Neutrophil (primary cell): Measurements from ENCODE around the gene STX16.

Experiments used
- H3K27ac ChIP-seq: fragments of 200-600 bp; sonication (generic); 2 replicates; pipeline ENCODE4 v1.5.1; 2016; ENCODE audit warnings: mild to moderate bottlenecking, moderate library complexity
- H3K27me3 ChIP-seq: fragments of 200-600 bp; sonication (generic); 2 replicates; pipeline ENCODE4 v1.6.0; 2016; ENCODE audit warnings: mild to moderate bottlenecking
- H3K36me3 ChIP-seq: fragments of 200-600 bp; sonication (generic); 2 replicates; pipeline ENCODE4 v1.5.1; 2017
- H3K4me1 ChIP-seq, 2 experiments: fragments of 200-600 bp in 1 of 2; sonication (generic) in 1 of 2; 1 replicate in 1 of 2; 2 replicates in 1 of 2; pipeline versions ENCODE4 v1.5.1 to v1.6.1; 2013 to 2016; ENCODE audit warnings: low read depth in 1 of 2, low read length in 1 of 2, mild to moderate bottlenecking in 1 of 2, moderate library complexity in 1 of 2; ENCODE audit not compliant: control insufficient read depth in 1 of 2, insufficient read depth in 1 of 2
- H3K4me3 ChIP-seq, 2 experiments: fragments of 200-600 bp in 1 of 2; sonication (generic) in 1 of 2; 1 replicate in 1 of 2; 2 replicates in 1 of 2; pipeline ENCODE4 v1.5.1; 2013 to 2016; ENCODE audit warnings: low read depth in 1 of 2, low read length in 1 of 2, mild to moderate bottlenecking in 1 of 2, moderate library complexity in 1 of 2
- H3K9me3 ChIP-seq: fragments of 200-600 bp; sonication (generic); 2 replicates; pipeline ENCODE4 v1.5.1; 2016
- CTCF ChIP-seq: fragments of 200-600 bp; sonication (generic); IDR thresholded peaks from 2 replicates; pipeline ENCODE4 v1.5.1; 2016; ENCODE audit warnings: antibody characterized with exemption

The STX16 gene

GRCh38 chr20:58697867-58698703 lies 47.0 kb downstream of the STX16 start:
- H3K27me3 ChIP-seq: no peaks in the 10 kb centered on the region
- H3K4me3 ChIP-seq: no peak overlapping the region
- peaks cover 96% of the 10 kb centered on the region for H3K36me3 ChIP-seq
- peaks cover 18 to 19% of the 10 kb centered on the region in 2 experiments for H3K4me1 ChIP-seq
- H3K9me3 ChIP-seq: no peaks in the 10 kb centered on the region
- no peak overlapping the region for H3K27ac ChIP-seq
- no peak for TF ChIP-seq CTCF

- H3K27ac ChIP-seq: no peak overlapping the region
- H3K4me3 ChIP-seq: no peak overlapping the region
- TF ChIP-seq CTCF: no peak
- H3K27me3 ChIP-seq: no peaks in the 10 kb centered on the region
- peaks cover 9 to 10% of the 10 kb centered on the region in 2 experiments for H3K4me1 ChIP-seq
- H3K9me3 ChIP-seq: no peaks in the 10 kb centered on the region
- peaks cover 100% of the 10 kb centered on the region for H3K36me3 ChIP-seq
Observed at GRCh38 chr20:58698741-58699622, 47.9 kb downstream of the STX16 start.

- Histone ChIP-seq H3K9me3 (no peaks in the 10 kb centered on the region), H3K4me1 (peaks cover 2 to 3% of the 10 kb centered on the region in 2 experiments), H3K4me3 (no peak overlapping the region), H3K27me3 (no peaks in the 10 kb centered on the region), H3K36me3 (peaks cover 100% of the 10 kb centered on the region), H3K27ac (no peak overlapping the region)
- no peak for TF ChIP-seq CTCF
Observed at GRCh38 chr20:58699623-58700107, 48.6 kb downstream of the STX16 start.

GRCh38 chr20:58700121-58700821 lies 49.2 kb downstream of the STX16 start:
- Histone ChIP-seq H3K27me3 (no peaks in the 10 kb centered on the region), H3K4me3 (no peak overlapping the region), H3K36me3 (peaks cover 98% of the 10 kb centered on the region), H3K4me1 (no peaks in the 10 kb centered on the region), H3K27ac (no peak overlapping the region), H3K9me3 (no peaks in the 10 kb centered on the region)
- no peak for TF ChIP-seq CTCF

- Histone ChIP-seq H3K27ac (no peak overlapping the region), H3K4me1 (no peaks in the 10 kb centered on the region), H3K27me3 (no peaks in the 10 kb centered on the region), H3K9me3 (no peaks in the 10 kb centered on the region), H3K4me3 (no peak overlapping the region), H3K36me3 (peaks cover 98% of the 10 kb centered on the region)
- no peak for TF ChIP-seq CTCF
Observed at GRCh38 chr20:58700823-58701222, 49.7 kb downstream of the STX16 start.
